Fibroblast of lung (primary cell): ENCODE results near the gene HTR3B. TPM values are rescaled to one million over a fixed set of nuclear protein-coding genes. Genes with fewer than 3 reads are reported as not detected.
"Not testable (repeated sequence)": the region's sequence is repeated elsewhere in the genome, so short reads cannot be mapped to it uniquely, and the experiment has no call there.

ENCODE experiments used
- DNase-seq, 2 donors: peaks; one replicate each; pipeline versions ENCODE4 v3.0.0 to v3.0.0-alpha.2; 2010; ENCODE audit warnings: low read depth in 2 of 2
- H2AFZ ChIP-seq: 2 replicates; pipeline ENCODE4 v1.5.1; 2012; ENCODE audit warnings: low read length, control low read depth, inconsistent platforms
- H3K27ac ChIP-seq: 2 replicates; pipeline ENCODE4 v1.5.1; 2011; ENCODE audit warnings: low read length, control low read depth; ENCODE audit not compliant: insufficient read depth
- H3K27me3 ChIP-seq: 2 replicates; pipeline ENCODE4 v1.5.1; 2011; ENCODE audit warnings: mild to moderate bottlenecking, low read length; ENCODE audit not compliant: control insufficient read depth, insufficient read depth
- H3K36me3 ChIP-seq: 2 replicates; pipeline ENCODE4 v1.5.1; 2011; ENCODE audit warnings: low read length; ENCODE audit not compliant: control insufficient read depth, insufficient read depth
- H3K4me1 ChIP-seq: 2 replicates; pipeline ENCODE4 v1.5.1; 2011; ENCODE audit warnings: low read length; ENCODE audit not compliant: control insufficient read depth, insufficient read depth; ENCODE audit errors: extremely low read depth
- H3K4me2 ChIP-seq: 2 replicates; pipeline ENCODE4 v1.5.1; 2011; ENCODE audit warnings: low read length, control low read depth; ENCODE audit not compliant: insufficient read depth; ENCODE audit errors: extremely low read depth
- H3K4me3 ChIP-seq, 4 experiments: fragments of 200-600 bp in 1 of 4; sonication (generic) in 1 of 4; replicated peaks in 1 of 4; 2 replicates each; pipeline ENCODE4 v1.5.1; 2011 to 2016; ENCODE audit warnings: low read length in 4 of 4, low read depth in 3 of 4, mild to moderate bottlenecking in 3 of 4, control low read depth in 2 of 4, inconsistent platforms in 1 of 4, mixed read lengths in 1 of 4; ENCODE audit not compliant: insufficient read depth in 1 of 4; ENCODE audit errors: control extremely low read depth in 1 of 4
- H3K79me2 ChIP-seq: 2 replicates; pipeline ENCODE4 v1.5.1; 2012; ENCODE audit warnings: mild to moderate bottlenecking, low read length, inconsistent platforms; ENCODE audit not compliant: control insufficient read depth, insufficient read depth
- H3K9ac ChIP-seq: 2 replicates; pipeline ENCODE4 v1.5.1; 2011; ENCODE audit warnings: mild to moderate bottlenecking, low read length, control low read depth; ENCODE audit not compliant: insufficient read depth
- H3K9me3 ChIP-seq: 2 replicates; pipeline ENCODE4 v1.5.1; 2012; ENCODE audit warnings: low read depth, low read length; ENCODE audit not compliant: control insufficient read depth, insufficient read depth
- H4K20me1 ChIP-seq: 2 replicates; pipeline ENCODE4 v1.5.1; 2011; ENCODE audit warnings: low read length; ENCODE audit not compliant: control insufficient read depth, insufficient read depth; ENCODE audit errors: extremely low read depth
- EZH2 ChIP-seq: IDR thresholded peaks from 2 replicates; pipeline ENCODE4 v1.5.1; 2012; ENCODE audit warnings: low read length, control low read depth, mild to moderate bottlenecking; ENCODE audit errors: missing control alignments
- polyA plus RNA-seq, 2 donors: library from polyadenylated mRNA; depleted of rRNA in 1 of 2; stranded (reverse) in 1 of 2; unstranded in 1 of 2; fragments of >200 nt; gene quantifications; 2 replicates each; pipeline ENCODE4 v1.2.1, GENCODE V29; 2011 to 2012; ENCODE audit warnings: missing spikeins in 1 of 2
- total RNA-seq: library from RNA; depleted of rRNA; stranded (reverse); fragments of >200 nt; gene quantifications from 2 replicates; pipeline ENCODE4 v1.2.1, GENCODE V29; 2014
- TF ChIP-seq, protein P1 (sequence below), 2 donors: IDR thresholded peaks in 1 of 2; conservative IDR thresholded peaks in 1 of 2; 1 replicate in 1 of 2; 2 replicates in 1 of 2; pipeline ENCODE4 v1.5.1; 2011 to 2012; ENCODE audit warnings: low read length in 2 of 2, control low read depth in 1 of 2, inconsistent platforms in 1 of 2, low read depth in 1 of 2, mild to moderate bottlenecking in 1 of 2

The HTR3B gene
- total and polyA plus RNA-seq, 2 donors (not counting 1 experiment from before 2014, with no cell fraction given): not detected

DNA sequence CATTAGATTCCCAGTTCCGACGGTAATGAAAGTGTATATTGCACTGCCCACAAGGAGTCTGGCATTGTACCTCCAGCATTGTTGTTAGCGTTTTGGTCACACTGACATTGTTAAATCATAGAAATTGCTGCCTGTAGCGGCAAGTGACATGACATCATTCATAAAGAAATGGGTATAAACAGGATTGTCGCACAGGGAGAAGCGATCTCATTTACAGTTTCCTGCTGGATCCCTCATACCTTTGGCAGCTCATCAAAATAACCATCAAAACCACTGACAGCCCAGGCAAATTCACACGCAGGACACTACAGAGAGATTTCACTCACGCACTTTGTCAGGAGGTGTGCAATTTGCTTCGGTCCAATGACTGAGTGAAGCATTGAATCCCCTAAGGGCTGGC lies 3.5 kb downstream of the HTR3B start:
- Histone ChIP-seq H3K4me1 (no peaks in the 10 kb centered on the region), H3K79me2 (no peaks in the 10 kb centered on the region), H3K4me3 (no peak overlapping the region), H3K4me2 (no peak overlapping the region), H3K27me3 (no peaks in the 10 kb centered on the region), H3K9ac (no peak overlapping the region), H3K27ac (no peak overlapping the region), H3K9me3 (no peaks in the 10 kb centered on the region), H4K20me1 (no peaks in the 10 kb centered on the region), H3K36me3 (no peaks in the 10 kb centered on the region), H2AFZ (no peak overlapping the region)
- TF ChIP-seq, protein P1, sequence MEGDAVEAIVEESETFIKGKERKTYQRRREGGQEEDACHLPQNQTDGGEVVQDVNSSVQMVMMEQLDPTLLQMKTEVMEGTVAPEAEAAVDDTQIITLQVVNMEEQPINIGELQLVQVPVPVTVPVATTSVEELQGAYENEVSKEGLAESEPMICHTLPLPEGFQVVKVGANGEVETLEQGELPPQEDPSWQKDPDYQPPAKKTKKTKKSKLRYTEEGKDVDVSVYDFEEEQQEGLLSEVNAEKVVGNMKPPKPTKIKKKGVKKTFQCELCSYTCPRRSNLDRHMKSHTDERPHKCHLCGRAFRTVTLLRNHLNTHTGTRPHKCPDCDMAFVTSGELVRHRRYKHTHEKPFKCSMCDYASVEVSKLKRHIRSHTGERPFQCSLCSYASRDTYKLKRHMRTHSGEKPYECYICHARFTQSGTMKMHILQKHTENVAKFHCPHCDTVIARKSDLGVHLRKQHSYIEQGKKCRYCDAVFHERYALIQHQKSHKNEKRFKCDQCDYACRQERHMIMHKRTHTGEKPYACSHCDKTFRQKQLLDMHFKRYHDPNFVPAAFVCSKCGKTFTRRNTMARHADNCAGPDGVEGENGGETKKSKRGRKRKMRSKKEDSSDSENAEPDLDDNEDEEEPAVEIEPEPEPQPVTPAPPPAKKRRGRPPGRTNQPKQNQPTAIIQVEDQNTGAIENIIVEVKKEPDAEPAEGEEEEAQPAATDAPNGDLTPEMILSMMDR (conservative IDR thresholded peaks at IDR 0.05 in 1 of 2, IDR thresholded peaks at IDR 0.05 in 1 of 2; ENCODE audit: low read depth in 1 of 2, low read length in 2 of 2): no peak
- TF ChIP-seq EZH2: no peak
- no peak for DNase-seq

DNA sequence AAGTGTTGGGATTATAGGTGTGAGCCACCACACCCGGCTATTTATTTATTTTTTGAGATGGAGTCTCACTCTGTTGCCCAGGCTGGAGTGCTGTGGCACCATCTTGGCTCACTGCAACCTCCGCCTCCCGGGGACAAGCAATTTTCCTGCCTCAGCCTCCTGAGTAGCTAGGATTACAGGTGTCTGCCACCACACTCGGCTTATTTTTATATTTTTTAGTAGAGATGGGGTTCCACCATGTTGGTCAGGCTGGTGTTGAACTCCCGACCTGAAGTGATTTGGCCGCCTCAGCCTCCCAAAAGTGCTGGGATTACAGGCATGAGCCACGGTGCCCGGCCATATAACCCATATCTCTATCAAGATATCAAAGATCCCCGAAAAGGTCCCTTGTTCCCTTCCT lies 6.9 kb downstream of the HTR3B start:
- H3K4me2 ChIP-seq, H3K4me1 ChIP-seq, H2AFZ ChIP-seq, H3K9me3 ChIP-seq, H3K79me2 ChIP-seq, H4K20me1 ChIP-seq, H3K27ac ChIP-seq, H3K27me3 ChIP-seq, H3K4me3 ChIP-seq, DNase-seq, H3K9ac ChIP-seq, H3K36me3 ChIP-seq: not testable (repeated sequence)

DNA sequence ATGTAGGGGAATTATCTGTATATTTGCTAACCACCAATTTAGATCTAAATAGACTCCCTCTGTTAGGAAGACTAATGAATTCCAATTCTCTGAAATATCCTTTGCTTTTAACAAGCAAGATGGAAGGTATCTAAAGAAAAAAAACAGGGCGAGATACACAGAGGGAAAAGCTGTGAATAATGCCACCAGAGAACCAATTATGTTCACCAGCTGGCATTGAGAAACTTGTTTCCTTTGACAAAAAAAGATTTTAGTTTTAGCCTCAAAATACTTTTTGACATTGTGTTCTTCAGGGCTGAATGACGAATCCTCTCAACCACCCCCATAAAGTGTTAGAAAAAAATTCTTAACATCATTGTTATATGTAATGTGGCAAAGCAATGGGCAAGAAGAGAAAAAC lies 19.0 kb downstream of the HTR3B start:
- H3K27ac ChIP-seq: no peak overlapping the region
- H3K4me2 ChIP-seq: no peak overlapping the region
- no peaks in the 10 kb centered on the region for H3K27me3 ChIP-seq
- H3K36me3 ChIP-seq: no peaks in the 10 kb centered on the region
- H3K4me1 ChIP-seq: no peaks in the 10 kb centered on the region
- no peaks in the 10 kb centered on the region for H3K79me2 ChIP-seq
- DNase-seq: no peak
- no peaks in the 10 kb centered on the region for H4K20me1 ChIP-seq
- no peaks in the 10 kb centered on the region for H3K9me3 ChIP-seq
- TF ChIP-seq, protein P1 (conservative IDR thresholded peaks at IDR 0.05 in 1 of 2, IDR thresholded peaks at IDR 0.05 in 1 of 2; ENCODE audit: low read depth in 1 of 2, low read length in 2 of 2): no peak
- TF ChIP-seq EZH2: no peak
- no peak overlapping the region for H3K4me3 ChIP-seq
- no peak overlapping the region for H2AFZ ChIP-seq
- H3K9ac ChIP-seq: no peak overlapping the region
